Calu3 (cell line): ENCODE data around the gene PKD2L2. TPM values are rescaled to one million over a fixed set of nuclear protein-coding genes. Genes with fewer than 3 reads are reported as not detected.

Source experiments
- BruUV-seq: library from RNA; stranded (reverse); fragments of 400-500 nt; replicated peaks from 2 replicates; lab custom pipeline; 2021; lab: Mats Ljungman, UMichigan
- CTCF ChIA-PET: fragments of 300-600 bp; sonication (Branson Sonifier 250); formaldehyde crosslinking; loops from one replicate; lab custom pipeline; 2022; ENCODE audit warnings: antibody characterized with exemption; lab: Charles Lee
- DNase-seq: peaks from one replicate; pipeline ENCODE4 v3.0.0; 2022
- H3K27ac Mint-ChIP-seq: one replicate; pipeline ENCODE4 v1.8.0; 2022; ENCODE audit warnings: mixed read lengths; ENCODE audit not compliant: unreplicated experiment
- H3K27me3 Mint-ChIP-seq: one replicate; pipeline ENCODE4 v1.8.0; 2022; ENCODE audit warnings: mixed read lengths; ENCODE audit not compliant: unreplicated experiment
- H3K36me3 Mint-ChIP-seq: one replicate; pipeline ENCODE4 v1.8.0; 2022; ENCODE audit warnings: mild to moderate bottlenecking, moderate library complexity, mixed read lengths; ENCODE audit not compliant: insufficient read depth, unreplicated experiment
- H3K4me1 Mint-ChIP-seq: one replicate; pipeline ENCODE4 v1.8.0; 2022; ENCODE audit warnings: mild to moderate bottlenecking, low read depth, mixed read lengths; ENCODE audit not compliant: unreplicated experiment
- H3K4me3 Mint-ChIP-seq: one replicate; pipeline ENCODE4 v1.8.0; 2022; ENCODE audit warnings: mild to moderate bottlenecking, low read depth, moderate library complexity, mixed read lengths; ENCODE audit not compliant: unreplicated experiment
- H3K9me3 Mint-ChIP-seq: one replicate; pipeline ENCODE4 v1.8.0; 2022; ENCODE audit warnings: low read depth, mixed read lengths; ENCODE audit not compliant: unreplicated experiment
- CTCF ChIP-seq: fragments of 200-600 bp; IDR thresholded peaks from one replicate; pipeline ENCODE4 v1.8.0; 2022; ENCODE audit warnings: antibody characterized with exemption; ENCODE audit not compliant: unreplicated experiment
- intact Hi-C: fragments of 100-400 bp; cut with micrococcal nuclease; formaldehyde crosslinking; loops from one replicate; pipeline ENCODE4 v1.10.0; 2022; ENCODE audit not compliant: unreplicated experiment
- total RNA-seq: library from RNA; stranded (reverse); gene quantifications from 2 replicates; pipeline ENCODE4 v1.2.3, GENCODE V29; 2022

The PKD2L2 gene
- total RNA-seq, 1 experiment from 2014 or later: not detected

GRCh38 chr5:137932800-137933199 is 43.5 kb downstream of the PKD2L2 start:
- Mint-ChIP-seq H3K27ac (no peak overlapping the region), H3K4me1 (no peaks in the 10 kb centered on the region), H3K36me3 (peaks cover 16% of the 10 kb centered on the region), H3K27me3 (no peaks in the 10 kb centered on the region), H3K4me3 (no peak overlapping the region), H3K9me3 (no peaks in the 10 kb centered on the region)
- DNase-seq: no peak
- TF ChIP-seq CTCF: no peak
- BruUV-seq: no TSS peak
- intact Hi-C loops: no loop called here
- CTCF ChIA-PET: interaction anchor here (0.6 kb wide), 2 partner anchors 43 to 361 kb away, joined by 3 to 5 read pairs; no protein-coding TSS in a partner anchor

GRCh38 chr5:137933491-137933911 is 44.2 kb downstream of the PKD2L2 start:
- Mint-ChIP-seq H3K27ac (no peak overlapping the region), H3K36me3 (peaks cover 17% of the 10 kb centered on the region), H3K4me3 (no peak overlapping the region), H3K9me3 (no peaks in the 10 kb centered on the region), H3K4me1 (no peaks in the 10 kb centered on the region), H3K27me3 (no peaks in the 10 kb centered on the region)
- no TSS peak for BruUV-seq
- intact Hi-C loops: no loop called here
- no peak for TF ChIP-seq CTCF
- no peak for DNase-seq
- CTCF ChIA-PET: interaction anchor here (0.6 kb wide), 1 partner anchor 361 kb away, joined by 5 read pairs; no protein-coding TSS in a partner anchor

GRCh38 chr5:137935190-137935589 is 45.9 kb downstream of the PKD2L2 start:
- CTCF ChIA-PET: no interaction called here
- no TSS peak for BruUV-seq
- Mint-ChIP-seq H3K4me1 (no peaks in the 10 kb centered on the region), H3K4me3 (no peak overlapping the region), H3K36me3 (peaks cover 15% of the 10 kb centered on the region), H3K9me3 (no peaks in the 10 kb centered on the region), H3K27me3 (no peaks in the 10 kb centered on the region), H3K27ac (no peak overlapping the region)
- intact Hi-C loops: no loop called here
- DNase-seq: no peak
- no peak for TF ChIP-seq CTCF

GRCh38 chr5:137935694-137936093 is 46.4 kb downstream of the PKD2L2 start:
- no TSS peak for BruUV-seq
- Mint-ChIP-seq H3K27ac (no peak overlapping the region), H3K4me3 (no peak overlapping the region), H3K27me3 (no peaks in the 10 kb centered on the region), H3K36me3 (peaks cover 15% of the 10 kb centered on the region), H3K4me1 (no peaks in the 10 kb centered on the region), H3K9me3 (no peaks in the 10 kb centered on the region)
- CTCF ChIA-PET: interaction anchor here (0.7 kb wide), 1 partner anchor 275 kb away, joined by 3 read pairs; no protein-coding TSS in a partner anchor
- no peak for TF ChIP-seq CTCF
- no peak for DNase-seq
- intact Hi-C loops: no loop called here
